H9 (cell line): ENCODE results near the gene UBE2L3. TPM values are rescaled to one million over a fixed set of nuclear protein-coding genes. Genes with fewer than 3 reads are reported as not detected.
"Not testable (repeated sequence)": the region's sequence is repeated elsewhere in the genome, so short reads cannot be mapped to it uniquely, and the experiment has no call there.

Experiments used
- DNase-seq: peaks from one replicate; pipeline ENCODE4 v3.0.0-alpha.2; 2017
- H2AFZ ChIP-seq: one replicate; pipeline ENCODE4 v1.6.1; 2013; ENCODE audit warnings: mild to moderate bottlenecking, low read length, control low read depth, moderate library complexity
- H2AK5ac ChIP-seq: 2 replicates; pipeline ENCODE4 v1.6.1; 2013; ENCODE audit warnings: low read length, control low read depth, mixed read lengths; ENCODE audit not compliant: insufficient read length
- H2BK120ac ChIP-seq: one replicate; pipeline ENCODE4 v1.6.1; 2013; ENCODE audit warnings: low read depth, mild to moderate bottlenecking, low read length, control low read depth, inconsistent platforms; ENCODE audit not compliant: poor library complexity, severe bottlenecking
- H2BK12ac ChIP-seq: 2 replicates; pipeline ENCODE4 v1.6.1; 2013; ENCODE audit warnings: low read length, control low read depth, mixed read lengths, low read depth; ENCODE audit not compliant: insufficient read length
- H2BK15ac ChIP-seq: 2 replicates; pipeline ENCODE4 v1.6.1; 2013; ENCODE audit warnings: low read depth, low read length, control low read depth
- H2BK20ac ChIP-seq: one replicate; pipeline ENCODE4 v1.6.1; 2013; ENCODE audit warnings: low read depth, mild to moderate bottlenecking, low read length, control low read depth, inconsistent platforms; ENCODE audit not compliant: poor library complexity, severe bottlenecking
- H2BK5ac ChIP-seq: 2 replicates; pipeline ENCODE4 v1.6.1; 2013; ENCODE audit warnings: low read length, control low read depth, mixed read lengths; ENCODE audit not compliant: insufficient read length
- H3K14ac ChIP-seq: 2 replicates; pipeline ENCODE4 v1.6.1; 2013; ENCODE audit warnings: low read length, control low read depth; ENCODE audit not compliant: insufficient read depth
- H3K18ac ChIP-seq: 2 replicates; pipeline ENCODE4 v1.6.1; 2013; ENCODE audit warnings: low read depth, mild to moderate bottlenecking, mixed read lengths, low read length, control low read depth; ENCODE audit not compliant: insufficient read length
- H3K23ac ChIP-seq: 2 replicates; pipeline ENCODE4 v1.6.1; 2013; ENCODE audit warnings: low read length, control low read depth, mixed read lengths, low read depth; ENCODE audit not compliant: insufficient read length
- H3K23me2 ChIP-seq: 2 replicates; pipeline ENCODE4 v1.6.1; 2013; ENCODE audit warnings: low read depth, mild to moderate bottlenecking, mixed read lengths, low read length, control low read depth; ENCODE audit not compliant: insufficient read length, poor library complexity, severe bottlenecking
- H3K27ac ChIP-seq: 2 replicates; pipeline ENCODE4 v1.5.1; 2013; ENCODE audit warnings: low read length, control low read depth, mixed read lengths, low read depth; ENCODE audit not compliant: insufficient read length
- H3K27me3 ChIP-seq: 2 replicates; pipeline ENCODE4 v1.6.1; 2013; ENCODE audit warnings: low read length, control low read depth, inconsistent platforms; ENCODE audit not compliant: insufficient read depth
- H3K4ac ChIP-seq: 2 replicates; pipeline ENCODE4 v1.6.1; 2013; ENCODE audit warnings: low read depth, mild to moderate bottlenecking, control low read depth, inconsistent platforms, low read length, moderate library complexity
- H3K4me1 ChIP-seq: 2 replicates; pipeline ENCODE4 v1.6.1; 2013; ENCODE audit warnings: low read length, control low read depth, inconsistent platforms; ENCODE audit not compliant: insufficient read depth
- H3K4me2 ChIP-seq: 2 replicates; pipeline ENCODE4 v1.6.1; 2013; ENCODE audit warnings: low read length, control low read depth, mixed read lengths; ENCODE audit not compliant: insufficient read length, insufficient read depth
- H3K56ac ChIP-seq: 2 replicates; pipeline ENCODE4 v1.6.1; 2013; ENCODE audit warnings: low read depth, mild to moderate bottlenecking, mixed read lengths, low read length, control low read depth; ENCODE audit not compliant: insufficient read length
- H3K79me1 ChIP-seq: 2 replicates; pipeline ENCODE4 v1.6.1; 2013; ENCODE audit warnings: low read depth, mild to moderate bottlenecking, moderate library complexity, low read length, control low read depth, inconsistent platforms; ENCODE audit not compliant: insufficient read depth, poor library complexity, severe bottlenecking
- H3K79me2 ChIP-seq: 2 replicates; pipeline ENCODE4 v1.6.1; 2013; ENCODE audit warnings: low read length, control low read depth, inconsistent platforms; ENCODE audit not compliant: insufficient read depth
- H3K9ac ChIP-seq: 2 replicates; pipeline ENCODE4 v1.6.1; 2013; ENCODE audit warnings: low read length, control low read depth, mixed read lengths; ENCODE audit not compliant: insufficient read length; ENCODE audit errors: extremely low read depth
- H3K9me3 ChIP-seq: one replicate; pipeline ENCODE4 v1.6.1; 2013; ENCODE audit warnings: low read depth, low read length, inconsistent platforms; ENCODE audit not compliant: control insufficient read depth
- H3T11ph ChIP-seq: one replicate; pipeline ENCODE4 v1.6.1; 2013; ENCODE audit warnings: mild to moderate bottlenecking, low read length, control low read depth, inconsistent platforms
- H4K20me1 ChIP-seq: one replicate; pipeline ENCODE4 v1.6.1; 2013; ENCODE audit not compliant: control insufficient read depth, insufficient read length, insufficient read depth
- H4K5ac ChIP-seq: 2 replicates; pipeline ENCODE4 v1.6.1; 2013; ENCODE audit warnings: low read depth, mild to moderate bottlenecking, mixed read lengths, low read length, control low read depth; ENCODE audit not compliant: insufficient read length
- H4K8ac ChIP-seq: replicated peaks from 2 replicates; pipeline ENCODE4 v1.6.1; 2013; ENCODE audit warnings: low read length, control low read depth, mixed read lengths, low read depth; ENCODE audit not compliant: insufficient read length
- H4K91ac ChIP-seq: 2 replicates; pipeline ENCODE4 v1.6.1; 2013; ENCODE audit warnings: low read depth, mild to moderate bottlenecking, moderate library complexity, mixed read lengths, low read length, control low read depth; ENCODE audit not compliant: insufficient read length
- H3K27ac Mint-ChIP-seq, 3 experiments: 2 replicates in 2 of 3; 3 replicates in 1 of 3; pipeline ENCODE4 v1.8.0; 2020 to 2021; ENCODE audit warnings: mixed read lengths in 3 of 3, mild to moderate bottlenecking in 1 of 3, moderate library complexity in 1 of 3
- H3K27me3 Mint-ChIP-seq: 2 replicates; pipeline ENCODE4 v1.8.0; 2021; ENCODE audit warnings: low read depth, mild to moderate bottlenecking, moderate library complexity, mixed read lengths
- H3K36me3 Mint-ChIP-seq, 3 experiments: 2 replicates in 2 of 3; 3 replicates in 1 of 3; pipeline ENCODE4 v1.8.0; 2020 to 2021; ENCODE audit warnings: low read depth in 3 of 3, mixed read lengths in 3 of 3; ENCODE audit not compliant: insufficient read depth in 1 of 3
- H3K4me1 Mint-ChIP-seq, 2 experiments: 2 replicates each; pipeline ENCODE4 v1.8.0; 2020; ENCODE audit warnings: mixed read lengths in 2 of 2
- H3K4me3 Mint-ChIP-seq, 2 experiments: 2 replicates in 1 of 2; 3 replicates in 1 of 2; pipeline ENCODE4 v1.8.0; 2020 to 2021; ENCODE audit warnings: mild to moderate bottlenecking in 2 of 2, mixed read lengths in 2 of 2, moderate library complexity in 1 of 2
- H3K9me3 Mint-ChIP-seq, 2 experiments: 2 replicates in 1 of 2; 3 replicates in 1 of 2; pipeline ENCODE4 v1.8.0; 2020; ENCODE audit warnings: mild to moderate bottlenecking in 2 of 2, mixed read lengths in 2 of 2, moderate library complexity in 1 of 2
- WGBS: extraction: QIAGEN DNeasy Blood & Tissue Kit; methylation state at CpG from one replicate; pipeline ENCODE4 v1.1.7; 2013; ENCODE audit warnings: missing lambda C conversion rate, low lambda C conversion rate, mixed read lengths; ENCODE audit not compliant: insufficient read length; ENCODE audit errors: extremely low coverage; 5-methylcytosine and 5-hydroxymethylcytosine counted together
- total RNA-seq: library from RNA; stranded (reverse); gene quantifications from 2 replicates; pipeline ENCODE4 v1.2.1, GENCODE V29; 2021

UBE2L3 gene
- total RNA-seq, 1 experiment from 2014 or later = 79.7 TPM

DNA sequence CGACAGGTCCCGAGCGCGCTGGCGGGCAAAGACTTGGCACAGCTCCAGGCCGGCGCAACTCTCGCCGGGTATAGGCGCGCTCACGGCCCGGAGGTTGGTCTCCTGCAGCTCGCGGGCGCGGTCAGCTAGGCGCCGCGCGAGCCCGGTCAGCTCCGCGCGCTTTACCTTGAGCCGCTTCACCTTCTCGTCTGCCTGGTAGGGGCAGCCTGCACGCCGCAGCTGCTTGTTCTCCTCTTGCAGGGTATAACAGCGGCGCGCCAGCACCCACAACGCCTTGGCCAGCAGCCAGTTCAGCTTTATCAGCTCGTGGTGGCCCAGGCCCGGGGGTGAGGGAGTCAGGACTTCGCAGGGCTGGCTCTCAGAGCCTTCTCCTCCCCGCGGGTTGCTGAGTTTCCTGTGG lies 18.0 kb upstream of the UBE2L3 start:
- H3K27me3 ChIP-seq, H3K18ac ChIP-seq, H3K14ac ChIP-seq, H3K27me3 Mint-ChIP-seq, H3K79me1 ChIP-seq, H4K8ac ChIP-seq, H3K56ac ChIP-seq, H3K27ac Mint-ChIP-seq, H3K9me3 Mint-ChIP-seq, DNase-seq, H2BK20ac ChIP-seq, H3K23me2 ChIP-seq, H4K91ac ChIP-seq, H2BK12ac ChIP-seq, H4K5ac ChIP-seq, H3K27ac ChIP-seq, H3K4ac ChIP-seq, H3K9ac ChIP-seq, H4K20me1 ChIP-seq, H3K4me2 ChIP-seq, H2BK15ac ChIP-seq, H3K36me3 Mint-ChIP-seq, H2BK5ac ChIP-seq, H3T11ph ChIP-seq, H2AK5ac ChIP-seq, H3K79me2 ChIP-seq, H3K4me1 ChIP-seq, H3K23ac ChIP-seq, H3K4me3 Mint-ChIP-seq, H3K9me3 ChIP-seq, H2AFZ ChIP-seq, H3K4me1 Mint-ChIP-seq, H2BK120ac ChIP-seq: not testable (repeated sequence)
- WGBS = no CpG with 5 or more reads among the region's 38 CpGs

DNA sequence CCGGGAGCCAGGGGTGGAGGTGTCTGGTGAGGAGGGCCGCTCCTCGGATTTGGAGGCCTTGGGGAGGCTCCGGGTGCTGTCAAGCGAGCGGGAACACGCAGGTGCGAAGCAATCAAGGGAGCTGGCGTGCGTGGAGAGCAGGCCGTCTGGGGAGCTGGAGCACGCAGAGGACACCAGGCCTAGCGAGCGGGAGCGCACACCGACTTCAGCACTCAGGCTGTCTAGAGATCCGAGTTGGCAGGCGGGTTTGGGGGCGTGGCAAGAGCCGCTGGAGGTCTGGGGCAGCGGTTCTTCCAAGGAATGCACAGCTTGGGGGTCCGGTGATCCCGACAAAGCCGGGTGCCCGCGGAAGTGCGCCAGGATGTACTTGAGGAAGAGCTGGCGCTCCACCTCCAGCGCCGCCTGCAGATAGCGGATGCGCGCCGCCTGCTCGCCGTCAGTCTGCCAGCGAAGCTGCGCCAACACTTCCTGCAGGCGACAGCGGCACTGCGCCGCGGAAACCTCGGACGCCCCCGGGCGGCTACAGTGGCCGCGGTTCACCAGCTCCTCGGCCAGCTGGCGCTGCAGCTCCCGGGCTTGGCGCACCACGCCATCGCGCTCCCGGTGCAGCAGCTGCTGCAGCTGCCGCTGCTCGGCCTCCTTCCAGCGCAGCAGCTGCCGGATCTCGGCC lies 17.4 kb upstream of the UBE2L3 start:
- not testable (repeated sequence) for H3K4me2 ChIP-seq, H3K23ac ChIP-seq, H4K20me1 ChIP-seq, H2AK5ac ChIP-seq, H4K91ac ChIP-seq, DNase-seq, H3K79me1 ChIP-seq, H2AFZ ChIP-seq, H3K4me3 Mint-ChIP-seq, H3K27ac Mint-ChIP-seq, H3K27me3 Mint-ChIP-seq, H3K4me1 Mint-ChIP-seq, H3K27ac ChIP-seq, H3K79me2 ChIP-seq, H3K56ac ChIP-seq, H4K5ac ChIP-seq, H3K14ac ChIP-seq, H3K27me3 ChIP-seq, H2BK5ac ChIP-seq, H3K4me1 ChIP-seq, H2BK20ac ChIP-seq, H2BK120ac ChIP-seq, H2BK15ac ChIP-seq, H3K18ac ChIP-seq, H3K23me2 ChIP-seq, H3K9me3 Mint-ChIP-seq, H4K8ac ChIP-seq, H2BK12ac ChIP-seq, H3K36me3 Mint-ChIP-seq, H3T11ph ChIP-seq, H3K4ac ChIP-seq, H3K9ac ChIP-seq, H3K9me3 ChIP-seq
- WGBS = no CpG with 5 or more reads among the region's 62 CpGs
